SK-N-SH treated with all-trans-retinoic acid at 6 μM for 48 hours (cell line): Measurements from ENCODE around the gene TRAPPC2L.

ENCODE experiments used
- ATAC-seq: fragments of 200-7000 bp; cut with Tn5 transposase; 3 replicates; pipeline ENCODE4 v1.9.1; 2020; ENCODE audit warnings: mild to moderate bottlenecking, moderate library complexity
- BACH2 ChIP-seq: fragments of 250-450 bp; sonication (Bioruptor Pico); IDR thresholded peaks from 2 replicates; pipeline ENCODE4 v1.9.0; 2021; ENCODE audit warnings: mild to moderate bottlenecking, borderline replicate concordance
- CREB5 ChIP-seq: fragments of 250-450 bp; sonication (Bioruptor Pico); IDR thresholded peaks from 2 replicates; pipeline ENCODE4 v1.5.1; 2020; ENCODE audit warnings: low read depth, mild to moderate bottlenecking, moderate library complexity
- CSDC2 ChIP-seq: fragments of 250-450 bp; sonication (Bioruptor Pico); IDR thresholded peaks from 2 replicates; pipeline ENCODE4 v1.5.0; 2020; ENCODE audit warnings: mild to moderate bottlenecking, moderate library complexity
- GLIS3 ChIP-seq: fragments of 250-450 bp; sonication (Bioruptor Pico); IDR thresholded peaks from 2 replicates; pipeline ENCODE4 v1.5.0; 2020; ENCODE audit warnings: mild to moderate bottlenecking, moderate library complexity
- ISL1 ChIP-seq: fragments of 250-450 bp; sonication (Bioruptor Pico); IDR thresholded peaks from 2 replicates; pipeline ENCODE4 v2.1.2; 2022; ENCODE audit warnings: mild to moderate bottlenecking, moderate library complexity
- OSR1 ChIP-seq: fragments of 250-450 bp; sonication (Bioruptor Pico); IDR thresholded peaks from 2 replicates; pipeline ENCODE4 v1.8.0; 2022; ENCODE audit warnings: moderate library complexity, mild to moderate bottlenecking, inconsistent platforms
- PATZ1 ChIP-seq: fragments of 250-450 bp; sonication (Bioruptor Pico); IDR thresholded peaks from 2 replicates; pipeline ENCODE4 v1.8.0; 2020; ENCODE audit warnings: mild to moderate bottlenecking, moderate library complexity, borderline replicate concordance
- POU6F1 ChIP-seq: fragments of 250-450 bp; sonication (Bioruptor Pico); IDR thresholded peaks from 2 replicates; pipeline ENCODE4 v1.8.0; 2021; ENCODE audit warnings: low read depth, mild to moderate bottlenecking, moderate library complexity, borderline replicate concordance
- PPARA ChIP-seq: fragments of 250-450 bp; sonication (Bioruptor Pico); IDR thresholded peaks from 2 replicates; pipeline ENCODE4 v1.5.0; 2020; ENCODE audit warnings: mild to moderate bottlenecking, borderline replicate concordance
- RARB ChIP-seq: fragments of 250-450 bp; sonication (Bioruptor Pico); IDR thresholded peaks from 2 replicates; pipeline ENCODE4 v1.8.0; 2021; ENCODE audit warnings: mild to moderate bottlenecking, moderate library complexity
- SNAI2 ChIP-seq: fragments of 250-450 bp; sonication (Bioruptor Pico); IDR thresholded peaks from 2 replicates; pipeline ENCODE4 v1.5.0; 2020; ENCODE audit warnings: mild to moderate bottlenecking, moderate library complexity
- TCF4 ChIP-seq: fragments of 250-450 bp; sonication (Bioruptor Pico); IDR thresholded peaks from 2 replicates; pipeline ENCODE4 v1.8.0; 2021; ENCODE audit warnings: mild to moderate bottlenecking, moderate library complexity, borderline replicate concordance
- TOX ChIP-seq: fragments of 250-450 bp; sonication (Bioruptor Pico); IDR thresholded peaks from 2 replicates; pipeline ENCODE4 v1.8.0; 2021; ENCODE audit warnings: mild to moderate bottlenecking, moderate library complexity, borderline replicate concordance
- TSHZ2 ChIP-seq: fragments of 250-450 bp; sonication (Bioruptor Pico); IDR thresholded peaks from 2 replicates; pipeline ENCODE4 v1.5.0; 2020; ENCODE audit warnings: mild to moderate bottlenecking, moderate library complexity
- ZC3H10 ChIP-seq: fragments of 250-450 bp; sonication (Bioruptor Pico); IDR thresholded peaks from 2 replicates; pipeline ENCODE4 v1.5.1; 2021; ENCODE audit warnings: mild to moderate bottlenecking, moderate library complexity
- ZFP3 ChIP-seq: fragments of 250-450 bp; sonication (Bioruptor Pico); IDR thresholded peaks from 2 replicates; pipeline ENCODE4 v1.5.0; 2020; ENCODE audit warnings: mild to moderate bottlenecking, moderate library complexity
- ZFP30 ChIP-seq: fragments of 450-650 bp; formaldehyde crosslinking; IDR thresholded peaks from 2 replicates; pipeline ENCODE4 v1.5.0; 2022; ENCODE audit warnings: mild to moderate bottlenecking, moderate library complexity
- ZNF565 ChIP-seq: fragments of 450-650 bp; formaldehyde crosslinking; conservative IDR thresholded peaks from 2 replicates; pipeline ENCODE4 v1.5.0; 2020; ENCODE audit warnings: low read depth, mild to moderate bottlenecking, moderate library complexity
- ZNF70 ChIP-seq: fragments of 450-650 bp; formaldehyde crosslinking; IDR thresholded peaks from 2 replicates; pipeline ENCODE4 v1.5.0; 2020; ENCODE audit warnings: mild to moderate bottlenecking, moderate library complexity
- ZNF8 ChIP-seq: fragments of 450-650 bp; formaldehyde crosslinking; IDR thresholded peaks from 2 replicates; pipeline ENCODE4 v1.5.0; 2020; ENCODE audit warnings: mild to moderate bottlenecking, moderate library complexity

Gene TRAPPC2L

GRCh38 chr16:88902744-88903143 is 45.8 kb downstream of the TRAPPC2L start:
- TF ChIP-seq TCF4 (CRISPR knock-in tag) (no peak), TSHZ2 (CRISPR knock-in tag) (no peak)

GRCh38 chr16:88903267-88903666 is 46.3 kb downstream of the TRAPPC2L start:
- TF ChIP-seq TSHZ2 (CRISPR knock-in tag) (no peak), ISL1 (CRISPR knock-in tag) (no peak), RARB (CRISPR knock-in tag) (no peak), TOX (no peak), ZNF8 (CRISPR knock-in tag) (no peak), SNAI2 (CRISPR knock-in tag) (no peak), ZFP3 (CRISPR knock-in tag) (no peak), ZNF565 (CRISPR knock-in tag) (no peak), PATZ1 (CRISPR knock-in tag) (no peak)
- ATAC-seq: no peak

More at GRCh38 chr16:88902744-88903143, 45.8 kb downstream of the TRAPPC2L start:
- ATAC-seq: no peak

GRCh38 chr16:88904676-88905365 is 47.9 kb downstream of the TRAPPC2L start:
- no peak for TF ChIP-seq ZNF565 (CRISPR knock-in tag)
- no peak for TF ChIP-seq RARB (CRISPR knock-in tag)
- TF ChIP-seq ZNF70 (CRISPR knock-in tag): no peak
- TF ChIP-seq PPARA (CRISPR knock-in tag): no peak
- TF ChIP-seq SNAI2 (CRISPR knock-in tag): no peak
- no peak for TF ChIP-seq ZC3H10 (CRISPR knock-in tag)
- TF ChIP-seq ZNF8 (CRISPR knock-in tag): no peak
- no peak for TF ChIP-seq ZFP30
- no peak for TF ChIP-seq TOX
- no peak for TF ChIP-seq POU6F1 (CRISPR knock-in tag)
- TF ChIP-seq, all 23 proteins: peak for 0
- no peak for ATAC-seq

GRCh38 chr16:88905563-88905962 is 48.6 kb downstream of the TRAPPC2L start:
- ATAC-seq: peak; percentile 14; the same call in 2 of the 3 replicates
- no peak for TF ChIP-seq PATZ1 (CRISPR knock-in tag)
- no peak for TF ChIP-seq GLIS3 (CRISPR knock-in tag)
- TF ChIP-seq TCF4 (CRISPR knock-in tag): no peak
- no peak for TF ChIP-seq ZNF8 (CRISPR knock-in tag)
- no peak for TF ChIP-seq BACH2 (CRISPR knock-in tag)
- TF ChIP-seq OSR1 (CRISPR knock-in tag): no peak
- TF ChIP-seq ZNF565 (CRISPR knock-in tag): no peak
- TF ChIP-seq POU6F1 (CRISPR knock-in tag): no peak
- TF ChIP-seq SNAI2 (CRISPR knock-in tag): no peak
- no peak for TF ChIP-seq CREB5
- no peak for TF ChIP-seq CSDC2 (CRISPR knock-in tag)
- no peak for TF ChIP-seq ZNF70 (CRISPR knock-in tag)
